Psoas muscle (tissue), 8 donors: ENCODE measurements around the gene CCL27. TPM values are rescaled to one million over a fixed set of nuclear protein-coding genes. Genes with fewer than 3 reads are reported as not detected.

Experiments
- ATAC-seq, 4 donors: fragments of 200-7000 bp; cut with Tn5 transposase; one replicate each; pipeline ENCODE4 v1.9.1; 2020; ENCODE audit warnings: moderate library complexity in 3 of 4, mild to moderate bottlenecking in 2 of 4
- DNase-seq, 2 donors: peaks; one replicate each; pipeline ENCODE4 v3.0.0-alpha.2; 2020
- H3K27ac ChIP-seq: fragments of 200-600 bp; one replicate; pipeline ENCODE4 v1.8.0; 2022
- H3K27me3 ChIP-seq, 3 donors: fragments of 200-600 bp in 1 of 3; one replicate each; pipeline versions ENCODE4 v1.6.1 to v1.8.0; 2013 to 2022; ENCODE audit warnings: low read length in 2 of 3, mild to moderate bottlenecking in 2 of 3, moderate library complexity in 1 of 3; ENCODE audit not compliant: insufficient read depth in 3 of 3
- H3K36me3 ChIP-seq, 2 donors: fragments of 200-600 bp in 1 of 2; one replicate each; pipeline versions ENCODE4 v1.6.1 to v1.8.0; 2013 to 2022; ENCODE audit warnings: low read depth in 1 of 2, mild to moderate bottlenecking in 1 of 2, moderate library complexity in 1 of 2; ENCODE audit not compliant: insufficient read depth in 1 of 2
- H3K4me1 ChIP-seq: fragments of 200-600 bp; one replicate; pipeline ENCODE4 v1.8.0; 2022
- H3K4me3 ChIP-seq: fragments of 200-600 bp; one replicate; pipeline ENCODE4 v1.8.0; 2022; ENCODE audit warnings: mild to moderate bottlenecking
- H3K9me3 ChIP-seq: fragments of 200-600 bp; one replicate; pipeline ENCODE4 v1.8.0; 2022
- CTCF ChIP-seq: fragments of 200-600 bp; IDR thresholded peaks from one replicate; pipeline ENCODE4 v1.8.0; 2022; ENCODE audit warnings: antibody characterized with exemption
- WGBS, 3 donors: extraction: QIAGEN DNeasy Blood & Tissue Kit; methylation state at CpG; one replicate each; pipeline versions ENCODE4 v1.1.6 to v1.1.7; 2013; 5-methylcytosine and 5-hydroxymethylcytosine counted together
- intact Hi-C, 2 donors: fragments of 100-400 bp; cut with DNase I; formaldehyde crosslinking; loops; one replicate each; pipeline versions ENCODE4 v1.11.0 to v1.14.2; 2022
- polyA plus RNA-seq, 3 donors: library from polyadenylated mRNA; stranded (reverse); fragments of 200-250 nt; gene quantifications; one replicate each; pipeline ENCODE4 v1.2.3, GENCODE V29; 2013
- total RNA-seq, 4 donors: library from RNA; stranded (reverse); fragmentation: NEBNext Ultra II Directional in 2 of 4; extraction: Animal tissue kit (Norgen Biotek cat#: 25700) in 2 of 4; gene quantifications; one replicate each; pipeline versions ENCODE4 v1.2.1 to v1.2.4, GENCODE V29; 2021 to 2023
- donor health status: healthy with polysubstance abuse.
- donor health status: DM: no; HTN: no; CAD: no; lungs with moderate emphysema.
- donor health status: Bipolar disorder and iron deficiency.
- donor health status: healthy.
- donor health status: DM: yes; HTN: yes; CAD: no.
- donor health status: DM: no; HTN: no; CAD: no.
- donor health status: DM: no; HTN: no; CAD: no.
- donor health status: DM: yes; HTN: yes; CAD: no.

Gene CCL27
- total and polyA plus RNA-seq, 7 donors = 0.14 to 0.50 (median 0.25) TPM; not detected in 2

- intact Hi-C loops = no loop called here
- ATAC-seq = no peak
- no peak overlapping the region for H3K4me3 ChIP-seq
- H3K27me3 ChIP-seq = no peaks in the 10 kb centered on the region
- no peaks in the 10 kb centered on the region for H3K36me3 ChIP-seq
- no peak for TF ChIP-seq CTCF
- H3K9me3 ChIP-seq = no peaks in the 10 kb centered on the region
- 67 to 77% (median 76%) methylated on average over 2 of the region's 2 CpGs for WGBS, 3 donors
- no peak overlapping the region for H3K27ac ChIP-seq
- H3K4me1 ChIP-seq = no peaks in the 10 kb centered on the region
- no peak for DNase-seq
Measured at GRCh38 chr9:34693560-34693959, 31.1 kb upstream of the CCL27 start.

- TF ChIP-seq CTCF = no peak
- intact Hi-C loops = no loop called here
- DNase-seq = no peak
- H3K4me1 ChIP-seq = no peaks in the 10 kb centered on the region
- no peak for ATAC-seq
- no peak overlapping the region for H3K27ac ChIP-seq
- H3K36me3 ChIP-seq = no peaks in the 10 kb centered on the region
- WGBS, 3 donors = 78 to 90% (median 88%) methylated on average over 5 of the region's 5 CpGs
- H3K9me3 ChIP-seq = no peaks in the 10 kb centered on the region
- no peak overlapping the region for H3K4me3 ChIP-seq
- no peaks in the 10 kb centered on the region for H3K27me3 ChIP-seq
Measured at GRCh38 chr9:34691936-34692315, 29.5 kb upstream of the CCL27 start.

DNA sequence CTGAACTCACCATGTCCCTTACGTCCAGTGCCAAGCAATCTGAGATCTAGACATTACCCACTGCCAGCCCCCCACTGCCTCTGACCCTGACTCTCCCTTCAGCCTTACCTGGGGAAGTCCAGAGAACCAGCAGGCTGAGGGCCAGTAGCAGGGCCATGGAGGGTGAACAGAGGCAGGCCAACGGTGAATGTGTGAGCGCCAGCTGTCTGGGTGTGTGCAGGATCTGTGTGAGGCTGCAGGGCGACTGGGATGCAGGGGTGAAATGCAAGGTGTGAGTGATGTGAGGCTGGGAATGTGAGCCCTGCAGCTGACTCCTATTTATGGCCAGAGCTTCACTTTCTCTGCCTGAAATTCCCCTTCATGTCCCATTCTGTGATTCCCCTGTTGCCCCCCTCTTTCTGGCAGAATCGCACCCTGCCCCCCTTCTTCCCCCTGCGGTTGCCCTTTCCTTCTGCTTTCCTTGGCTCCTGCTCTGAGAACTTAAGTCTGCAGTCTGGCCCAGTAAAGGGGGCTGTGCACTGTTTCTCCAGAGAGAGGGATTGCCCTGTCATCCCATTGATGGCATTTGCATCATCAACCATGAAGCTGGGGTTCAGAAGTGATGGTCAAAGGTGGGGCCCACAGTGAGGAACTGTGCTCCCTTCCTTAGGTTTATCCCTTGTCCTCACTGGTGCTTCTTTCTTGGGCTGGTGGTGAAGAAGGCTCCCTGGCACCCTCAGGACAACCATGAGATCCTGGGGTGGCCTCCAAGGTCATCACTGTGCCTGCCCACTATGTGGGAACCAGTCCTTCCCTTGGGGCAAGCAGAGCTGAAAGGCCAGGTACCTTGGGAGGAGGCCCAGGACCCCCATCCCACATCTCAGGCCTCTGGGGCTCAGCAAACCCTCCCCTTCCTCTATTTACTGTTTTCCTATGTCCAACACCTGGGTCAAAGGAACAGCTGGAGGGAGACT, 28.8 kb upstream of the CCL27 start, which contains the start of gene CCL19:
TSS of gene CCL19 (minus strand) at position 294 of the 953 bp plus-strand sequence. CDS start at position 157, 137 bp downstream.
- Histone ChIP-seq H3K4me3 (no peak within 1 kb of the TSS), H3K27me3 (no peaks in the 10 kb centered on the region), H3K27ac (no peak within 1 kb of the TSS), H3K36me3 (no peaks in the 10 kb centered on the region), H3K4me1 (no peaks in the 10 kb centered on the region), H3K9me3 (no peaks in the 10 kb centered on the region)
- intact Hi-C loops = no loop called here
- DNase-seq = no peak
- TF ChIP-seq CTCF = no peak
- ATAC-seq = no peak
- 64 to 73% (median 66%) methylated on average over 6 of the region's 6 CpGs for WGBS, 3 donors

DNA sequence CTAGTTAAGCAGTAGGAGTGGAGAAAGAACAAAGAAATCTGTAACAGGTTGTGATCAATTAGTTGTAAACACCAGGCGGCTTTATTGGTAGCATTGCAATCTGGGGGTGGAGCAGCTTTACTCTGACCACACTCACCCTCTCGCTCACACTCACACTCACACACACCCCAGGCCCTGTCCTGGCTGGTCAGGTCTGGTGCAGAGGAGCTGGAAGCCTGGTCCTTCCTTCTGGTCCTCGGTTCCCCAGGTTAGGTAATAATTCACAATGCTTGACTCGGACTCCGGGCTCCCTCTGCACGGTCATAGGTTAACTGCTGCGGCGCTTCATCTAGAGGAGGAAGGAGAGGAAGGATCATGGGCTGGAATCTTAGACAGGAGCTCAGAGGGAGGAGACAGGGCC, 27.1 kb upstream of the CCL27 start:
- Histone ChIP-seq H3K27me3 (no peaks in the 10 kb centered on the region), H3K36me3 (no peaks in the 10 kb centered on the region), H3K9me3 (no peaks in the 10 kb centered on the region), H3K27ac (no peak overlapping the region), H3K4me3 (no peak overlapping the region), H3K4me1 (no peaks in the 10 kb centered on the region)
- intact Hi-C loops = no loop called here
- WGBS, 3 donors = 76 to 89% (median 83%) methylated on average over 8 of the region's 8 CpGs
- ATAC-seq (no peak), DNase-seq (no peak)
- no peak for TF ChIP-seq CTCF
